SK-N-SH (cell line): ENCODE data around the gene HP1BP3.

ENCODE experiments used
- CTCF ChIP-seq: fragments of 200-600 bp; sonication (generic); IDR thresholded peaks from 2 replicates; pipeline ENCODE4 v1.6.1; 2017; ENCODE audit warnings: antibody characterized with exemption, mild to moderate bottlenecking, moderate library complexity
- EP300 ChIP-seq, 2 experiments: IDR thresholded peaks; 2 replicates each; pipeline versions ENCODE4 v1.4.0 to v1.6.1; 2012; ENCODE audit warnings: borderline replicate concordance in 1 of 2, low read depth in 1 of 2, low read length in 1 of 2
- EZH2phosphoT487 ChIP-seq: fragments of 200-600 bp; sonication (generic); IDR thresholded peaks from 2 replicates; pipeline ENCODE4 v1.6.1; 2017; ENCODE audit warnings: low read depth, mixed run types, mild to moderate bottlenecking, antibody characterized with exemption, moderate library complexity, borderline replicate concordance
- MAX ChIP-seq: IDR thresholded peaks from 2 replicates; pipeline ENCODE4 v1.4.0; 2012; ENCODE audit warnings: low read depth
- NFIC ChIP-seq: IDR thresholded peaks from 2 replicates; pipeline ENCODE4 v1.4.0; 2012; ENCODE audit warnings: borderline replicate concordance
- RAD21 ChIP-seq: IDR thresholded peaks from 2 replicates; pipeline ENCODE4 v1.6.1; 2012; ENCODE audit warnings: mild to moderate bottlenecking, low read length
- REST ChIP-seq: IDR thresholded peaks from 2 replicates; pipeline ENCODE4 v1.6.1; 2012; ENCODE audit warnings: mild to moderate bottlenecking, low read depth, low read length, moderate library complexity
- SIN3A ChIP-seq: IDR thresholded peaks from 2 replicates; pipeline ENCODE4 v1.6.1; 2012; ENCODE audit warnings: low read depth, mild to moderate bottlenecking, low read length, moderate library complexity, borderline replicate concordance
- YY1 ChIP-seq: IDR thresholded peaks from 2 replicates; pipeline ENCODE4 v1.4.0; 2012; ENCODE audit warnings: low read depth, mild to moderate bottlenecking
- ZBTB33 ChIP-seq: IDR thresholded peaks from 2 replicates; pipeline ENCODE4 v1.4.0; 2012; ENCODE audit warnings: low read depth, borderline replicate concordance

- TF ChIP-seq CTCF = no peak
- TF ChIP-seq REST = no peak
- no peak for TF ChIP-seq MAX
- TF ChIP-seq YY1 = no peak
- TF ChIP-seq ZBTB33 = no peak
- TF ChIP-seq SIN3A = no peak
- TF ChIP-seq EP300 (IDR thresholded peaks at IDR 0.05; ENCODE audit: borderline replicate concordance in 1 of 2, low read depth in 1 of 2, low read length in 1 of 2) = no peak
- no peak for TF ChIP-seq EZH2phosphoT487
- TF ChIP-seq NFIC = no peak
- TF ChIP-seq RAD21 = no peak
These were observed 64.0 kb downstream of the HP1BP3 start for GRCh38 chr1:20723159-20723536.
